ENCODE data around the gene LRMDA. TPM values are rescaled to one million over a fixed set of nuclear protein-coding genes. Genes with fewer than 3 reads are reported as not detected.

LRMDA gene
- total and polyA plus RNA-seq, 2 of the 13 experiments (the other 11 are each of a cell fraction or from before 2014, with no cell fraction given): 13.4 to 22.0 TPM

DNA sequence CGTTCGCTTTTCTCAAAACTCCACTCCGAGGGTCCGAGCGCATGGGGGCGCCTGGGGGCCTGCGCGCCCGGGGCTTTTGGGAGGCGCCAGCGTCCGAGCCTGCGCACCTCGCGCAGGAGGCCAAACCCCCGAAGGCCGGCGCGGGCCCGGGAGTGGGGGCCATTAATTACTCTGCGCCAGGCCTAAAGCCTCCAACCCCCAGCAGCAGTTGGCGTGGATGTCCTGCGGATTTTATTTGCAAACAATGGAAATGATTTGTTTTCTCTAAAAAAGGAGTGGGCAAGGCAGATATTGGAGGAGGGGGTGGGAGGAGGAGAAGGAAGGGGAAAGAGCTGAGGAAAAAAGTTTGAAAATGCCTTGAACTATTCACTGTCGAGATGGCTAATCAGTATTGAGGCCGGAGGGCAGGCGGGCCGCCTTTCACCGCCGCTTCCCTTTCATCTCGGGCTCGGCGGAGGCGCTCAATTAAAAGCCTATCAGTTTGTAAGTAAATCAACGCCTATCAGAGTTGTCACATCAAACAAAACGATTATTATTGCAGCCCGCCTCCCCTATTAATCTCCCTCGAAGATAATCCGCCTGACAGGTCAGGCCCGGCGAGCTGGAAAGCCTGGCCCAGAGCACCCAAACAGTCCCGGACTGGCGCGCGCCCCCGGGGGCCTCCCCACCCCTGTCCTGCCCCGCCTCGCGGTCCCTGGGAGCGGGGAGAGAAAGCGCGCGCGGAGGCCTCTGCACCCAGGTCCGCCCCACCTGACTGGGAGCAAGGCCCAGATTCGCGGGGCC is 26.4 kb upstream of the LRMDA start (continued):
- TF ChIP-seq, protein P1, sequence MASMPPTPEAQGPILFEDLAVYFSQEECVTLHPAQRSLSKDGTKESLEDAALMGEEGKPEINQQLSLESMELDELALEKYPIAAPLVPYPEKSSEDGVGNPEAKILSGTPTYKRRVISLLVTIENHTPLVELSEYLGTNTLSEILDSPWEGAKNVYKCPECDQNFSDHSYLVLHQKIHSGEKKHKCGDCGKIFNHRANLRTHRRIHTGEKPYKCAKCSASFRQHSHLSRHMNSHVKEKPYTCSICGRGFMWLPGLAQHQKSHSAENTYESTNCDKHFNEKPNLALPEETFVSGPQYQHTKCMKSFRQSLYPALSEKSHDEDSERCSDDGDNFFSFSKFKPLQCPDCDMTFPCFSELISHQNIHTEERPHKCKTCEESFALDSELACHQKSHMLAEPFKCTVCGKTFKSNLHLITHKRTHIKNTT (CRISPR knock-in tag; IDR thresholded peaks at IDR 0.05): no peak
- TF ChIP-seq HDAC2 (CRISPR knock-in tag; IDR thresholded peaks at IDR 0.05): 0 out of 2 replicates have a peak, but pooled peaks have one; percentile 64
- TF ChIP-seq TARDBP (CRISPR knock-in tag; IDR thresholded peaks at IDR 0.05): peak; percentile 85
- TF ChIP-seq ERF (CRISPR knock-in tag; IDR thresholded peaks at IDR 0.05): peak; percentile 67
- TF ChIP-seq MYNN (CRISPR knock-in tag; IDR thresholded peaks at IDR 0.05; ENCODE audit: low read depth): no peak
- no peak; the same call in 1 of the 2 replicates for TF ChIP-seq ELF3 (CRISPR knock-in tag; IDR thresholded peaks at IDR 0.05)
- no peak for TF ChIP-seq ZNF432 (CRISPR knock-in tag; IDR thresholded peaks at IDR 0.05; ENCODE audit: borderline replicate concordance)
- TF ChIP-seq ZNF615 (CRISPR knock-in tag; IDR thresholded peaks at IDR 0.05; ENCODE audit: borderline replicate concordance): no peak
- TF ChIP-seq GTF2F1 (IDR thresholded peaks at IDR 0.05; ENCODE audit: low read length): no peak
- TF ChIP-seq IRF2 (CRISPR knock-in tag; IDR thresholded peaks at IDR 0.05): peak; percentile 48; the same call in 1 of the 2 replicates
- TF ChIP-seq ZNF580 (CRISPR knock-in tag; IDR thresholded peaks at IDR 0.05; ENCODE audit: borderline replicate concordance, low read depth): 0 out of 2 replicates have a peak, but pooled peaks have one; percentile 27
- peak; percentile 46; the same call in 1 of the 2 replicates for TF ChIP-seq ZBTB7A (CRISPR knock-in tag; IDR thresholded peaks at IDR 0.05)
- TF ChIP-seq, protein P2, sequence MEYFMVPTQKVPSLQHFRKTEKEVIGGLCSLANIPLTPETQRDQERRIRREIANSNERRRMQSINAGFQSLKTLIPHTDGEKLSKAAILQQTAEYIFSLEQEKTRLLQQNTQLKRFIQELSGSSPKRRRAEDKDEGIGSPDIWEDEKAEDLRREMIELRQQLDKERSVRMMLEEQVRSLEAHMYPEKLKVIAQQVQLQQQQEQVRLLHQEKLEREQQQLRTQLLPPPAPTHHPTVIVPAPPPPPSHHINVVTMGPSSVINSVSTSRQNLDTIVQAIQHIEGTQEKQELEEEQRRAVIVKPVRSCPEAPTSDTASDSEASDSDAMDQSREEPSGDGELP (IDR thresholded peaks at IDR 0.05; ENCODE audit: borderline replicate concordance, low read depth): 0 out of 2 replicates have a peak, but pooled peaks have one; percentile 20
- TF ChIP-seq ZNF784 (CRISPR knock-in tag; IDR thresholded peaks at IDR 0.05; ENCODE audit: borderline replicate concordance): no peak
- no peak for TF ChIP-seq ZBTB49 (CRISPR knock-in tag; IDR thresholded peaks at IDR 0.05; ENCODE audit: borderline replicate concordance)
- TF ChIP-seq ZNF256 (CRISPR knock-in tag; conservative IDR thresholded peaks at IDR 0.05): peak; percentile 85; the same call in 1 of the 2 replicates
- TF ChIP-seq, protein P3, sequence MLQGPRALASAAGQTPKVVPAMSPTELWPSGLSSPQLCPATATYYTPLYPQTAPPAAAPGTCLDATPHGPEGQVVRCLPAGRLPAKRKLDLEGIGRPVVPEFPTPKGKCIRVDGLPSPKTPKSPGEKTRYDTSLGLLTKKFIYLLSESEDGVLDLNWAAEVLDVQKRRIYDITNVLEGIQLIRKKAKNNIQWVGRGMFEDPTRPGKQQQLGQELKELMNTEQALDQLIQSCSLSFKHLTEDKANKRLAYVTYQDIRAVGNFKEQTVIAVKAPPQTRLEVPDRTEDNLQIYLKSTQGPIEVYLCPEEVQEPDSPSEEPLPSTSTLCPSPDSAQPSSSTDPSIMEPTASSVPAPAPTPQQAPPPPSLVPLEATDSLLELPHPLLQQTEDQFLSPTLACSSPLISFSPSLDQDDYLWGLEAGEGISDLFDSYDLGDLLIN (CRISPR knock-in tag; IDR thresholded peaks at IDR 0.05; ENCODE audit: borderline replicate concordance): peak; percentile 89; the same call in 1 of the 2 replicates
- peak; percentile 48; the same call in 1 of the 2 replicates for TF ChIP-seq ZNF362 (CRISPR knock-in tag; IDR thresholded peaks at IDR 0.05; ENCODE audit: borderline replicate concordance)
- no peak for TF ChIP-seq JARID2 (CRISPR knock-in tag; IDR thresholded peaks at IDR 0.05; ENCODE audit: insufficient replicate concordance)
- peak; percentile 80; the same call in 1 of the 2 replicates for TF ChIP-seq MAF1 (CRISPR knock-in tag; IDR thresholded peaks at IDR 0.05; ENCODE audit: borderline replicate concordance)
- peak; percentile 58; the same call in 1 of the 2 replicates for TF ChIP-seq ZSCAN30 (CRISPR knock-in tag; IDR thresholded peaks at IDR 0.05)

Measured in HepG2 (cell line).